ENCODE data around the gene MICALL2. TPM values are rescaled to one million over a fixed set of nuclear protein-coding genes. Genes with fewer than 3 reads are reported as not detected.

The MICALL2 gene
- total RNA-seq, 4 donors from 2014 or later: 10.0 to 16.6 (median 14.3) TPM

GRCh38 chr7:1430056-1430845 lies 29.0 kb downstream of the MICALL2 start:
- H3K27me3 ChIP-seq: no peaks in the 10 kb centered on the region
- intact Hi-C loops (cut with DNase I): no loop called here
- WGBS, 2 donors: 73 to 78% methylated on average over 15 to 23 of the region's 32 CpGs
- no peaks in the 10 kb centered on the region for H3K36me3 ChIP-seq
- DNase-seq: no peak
- no peak overlapping the region for H3K4me3 ChIP-seq (replicated peaks in 1 of 3)
- H3K4me1 ChIP-seq: no peaks in the 10 kb centered on the region
- H3K9me3 ChIP-seq: no peaks in the 10 kb centered on the region
- H3K27ac ChIP-seq: no peak overlapping the region
- TF ChIP-seq, protein P1, sequence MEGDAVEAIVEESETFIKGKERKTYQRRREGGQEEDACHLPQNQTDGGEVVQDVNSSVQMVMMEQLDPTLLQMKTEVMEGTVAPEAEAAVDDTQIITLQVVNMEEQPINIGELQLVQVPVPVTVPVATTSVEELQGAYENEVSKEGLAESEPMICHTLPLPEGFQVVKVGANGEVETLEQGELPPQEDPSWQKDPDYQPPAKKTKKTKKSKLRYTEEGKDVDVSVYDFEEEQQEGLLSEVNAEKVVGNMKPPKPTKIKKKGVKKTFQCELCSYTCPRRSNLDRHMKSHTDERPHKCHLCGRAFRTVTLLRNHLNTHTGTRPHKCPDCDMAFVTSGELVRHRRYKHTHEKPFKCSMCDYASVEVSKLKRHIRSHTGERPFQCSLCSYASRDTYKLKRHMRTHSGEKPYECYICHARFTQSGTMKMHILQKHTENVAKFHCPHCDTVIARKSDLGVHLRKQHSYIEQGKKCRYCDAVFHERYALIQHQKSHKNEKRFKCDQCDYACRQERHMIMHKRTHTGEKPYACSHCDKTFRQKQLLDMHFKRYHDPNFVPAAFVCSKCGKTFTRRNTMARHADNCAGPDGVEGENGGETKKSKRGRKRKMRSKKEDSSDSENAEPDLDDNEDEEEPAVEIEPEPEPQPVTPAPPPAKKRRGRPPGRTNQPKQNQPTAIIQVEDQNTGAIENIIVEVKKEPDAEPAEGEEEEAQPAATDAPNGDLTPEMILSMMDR (IDR thresholded peaks at IDR 0.05): no peak

GRCh38 chr7:1428941-1429501 lies 30.2 kb downstream of the MICALL2 start:
- no peaks in the 10 kb centered on the region for H3K4me1 ChIP-seq
- no peak for DNase-seq
- intact Hi-C loops (cut with DNase I): no loop called here
- H3K27ac ChIP-seq: no peak overlapping the region
- no peak overlapping the region for H3K4me3 ChIP-seq (replicated peaks in 1 of 3)
- WGBS, 2 donors: 45 to 49% methylated on average over 7 to 17 of the region's 20 CpGs
- no peaks in the 10 kb centered on the region for H3K27me3 ChIP-seq
- no peak for TF ChIP-seq POLR2A (IDR thresholded peaks at IDR 0.05)
- TF ChIP-seq, protein P1 (IDR thresholded peaks at IDR 0.05): no peak
- H3K36me3 ChIP-seq: no peaks in the 10 kb centered on the region
- no peaks in the 10 kb centered on the region for H3K9me3 ChIP-seq

- intact Hi-C loops (cut with DNase I): no loop called here
- no peaks in the 10 kb centered on the region for H3K36me3 ChIP-seq
- no peak for TF ChIP-seq POLR2A (IDR thresholded peaks at IDR 0.05)
- TF ChIP-seq, protein P1 (IDR thresholded peaks at IDR 0.05): no peak
- 88 to 90% methylated on average over 13 of the region's 13 CpGs for WGBS, 2 donors
- H3K4me3 ChIP-seq (replicated peaks in 1 of 3): no peak overlapping the region
- no peaks in the 10 kb centered on the region for H3K4me1 ChIP-seq
- no peaks in the 10 kb centered on the region for H3K9me3 ChIP-seq
- H3K27me3 ChIP-seq: no peaks in the 10 kb centered on the region
- H3K27ac ChIP-seq: no peak overlapping the region
- DNase-seq: no peak
Measured at GRCh38 chr7:1427064-1427657, 32.1 kb downstream of the MICALL2 start.

- Histone ChIP-seq H3K27me3 (no peaks in the 10 kb centered on the region), H3K9me3 (no peaks in the 10 kb centered on the region), H3K4me3 (replicated peaks in 1 of 3) (no peak overlapping the region), H3K4me1 (no peaks in the 10 kb centered on the region), H3K27ac (no peak overlapping the region), H3K36me3 (no peaks in the 10 kb centered on the region)
- WGBS, 2 donors: 91 to 93% methylated on average over 15 of the region's 15 CpGs
- TF ChIP-seq, protein P1 (IDR thresholded peaks at IDR 0.05): no peak
- intact Hi-C loops (cut with DNase I): no loop called here
- DNase-seq: no peak
Measured at GRCh38 chr7:1426474-1426873, 32.8 kb downstream of the MICALL2 start.
